Breast epithelium (tissue), 4 donors: ENCODE data around the gene KRTAP2-2. TPM values are rescaled to one million over a fixed set of nuclear protein-coding genes. Genes with fewer than 3 reads are reported as not detected.

Experiments used
- DNase-seq, 2 donors: peaks; one replicate each; pipeline ENCODE4 v3.0.0-alpha.2; 2019; ENCODE audit warnings: low spot score in 2 of 2
- H3K27ac ChIP-seq, 2 donors: fragments of 200-600 bp; sonication (generic) in 1 of 2; one replicate each; pipeline ENCODE4 v1.5.1; 2016 to 2019; ENCODE audit warnings: mild to moderate bottlenecking in 1 of 2
- H3K27me3 ChIP-seq, 2 donors: fragments of 200-600 bp; sonication (generic) in 1 of 2; one replicate each; pipeline versions ENCODE4 v1.5.1 to v1.6.0; 2017 to 2019; ENCODE audit warnings: control low read depth in 1 of 2, mild to moderate bottlenecking in 1 of 2
- H3K36me3 ChIP-seq: fragments of 200-600 bp; one replicate; pipeline ENCODE4 v1.5.1; 2019
- H3K4me1 ChIP-seq, 2 donors: fragments of 200-600 bp; sonication (generic); one replicate each; pipeline ENCODE4 v1.5.1; 2016 to 2019; ENCODE audit warnings: control low read depth in 1 of 2
- H3K4me3 ChIP-seq, 3 donors: fragments of 200-600 bp; sonication (generic); 1 replicate in 2 of 3; 2 replicates in 1 of 3; pipeline ENCODE4 v1.5.1; 2016 to 2019; ENCODE audit warnings: mild to moderate bottlenecking in 3 of 3, moderate library complexity in 2 of 3
- H3K9me3 ChIP-seq, 2 donors: fragments of 200-600 bp; sonication (generic) in 1 of 2; one replicate each; pipeline ENCODE4 v1.5.1; 2016 to 2019; ENCODE audit warnings: control low read depth in 1 of 2
- CTCF ChIP-seq, 3 donors: fragments of 450-650 bp; IDR thresholded peaks; one replicate each; pipeline ENCODE4 v1.5.1; 2016 to 2017; ENCODE audit warnings: antibody characterized with exemption in 3 of 3, mild to moderate bottlenecking in 3 of 3, moderate library complexity in 3 of 3
- POLR2A ChIP-seq: fragments of 450-650 bp; IDR thresholded peaks from one replicate; pipeline ENCODE4 v1.6.1; 2016; ENCODE audit warnings: antibody characterized with exemption, mild to moderate bottlenecking, moderate library complexity
- POLR2AphosphoS5 ChIP-seq, 3 donors: sonication (generic); formaldehyde crosslinking; IDR thresholded peaks; one replicate each; pipeline ENCODE4 v1.6.1; 2017; ENCODE audit warnings: antibody characterized with exemption in 3 of 3
- intact Hi-C: fragments of 100-400 bp; cut with DNase I; formaldehyde crosslinking; loops from one replicate; pipeline ENCODE4 v1.15.1; 2023; ENCODE audit warnings: low total_unique reads
- total RNA-seq, 3 donors: library from RNA; depleted of rRNA; stranded (reverse); fragments of >200 nt; gene quantifications; one replicate each; pipeline ENCODE4 v1.1.0, GENCODE V29; 2016

Gene KRTAP2-2
- total RNA-seq, 3 donors from 2014 or later = not detected

DNA sequence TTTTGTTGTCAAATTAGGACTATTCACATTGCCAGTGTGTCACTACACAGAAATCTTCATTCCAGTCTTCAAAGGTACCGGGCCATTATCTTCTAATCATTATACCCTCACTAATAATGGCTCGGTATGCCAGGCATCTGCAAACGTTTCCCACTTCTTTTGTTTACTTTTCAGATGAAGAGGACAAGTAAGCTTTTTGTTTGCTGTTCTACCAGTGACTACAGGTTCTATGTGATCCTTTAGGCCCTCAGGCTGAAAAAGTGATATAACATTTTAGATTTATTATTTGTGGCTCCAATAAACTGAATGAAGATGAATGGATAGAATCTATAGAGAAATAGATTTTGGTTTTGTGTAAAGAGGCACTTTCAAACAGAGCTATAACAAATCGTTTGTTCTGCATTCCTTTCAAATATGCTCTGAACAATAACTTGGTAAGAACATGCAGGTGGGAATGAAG, 45.7 kb downstream of the KRTAP2-2 start:
- DNase-seq = no peak
- no peaks in the 10 kb centered on the region for H3K36me3 ChIP-seq
- TF ChIP-seq POLR2A = no peak
- TF ChIP-seq POLR2AphosphoS5 (IDR thresholded peaks at IDR 0.05) = no peak
- no peak for TF ChIP-seq CTCF (IDR thresholded peaks at IDR 0.05)
- H3K27me3 ChIP-seq = no peaks in the 10 kb centered on the region
- intact Hi-C loops = no loop called here
- H3K4me3 ChIP-seq = no peak overlapping the region
- no peak overlapping the region for H3K27ac ChIP-seq
- H3K9me3 ChIP-seq = no peaks in the 10 kb centered on the region
- H3K4me1 ChIP-seq = no peaks in the 10 kb centered on the region

DNA sequence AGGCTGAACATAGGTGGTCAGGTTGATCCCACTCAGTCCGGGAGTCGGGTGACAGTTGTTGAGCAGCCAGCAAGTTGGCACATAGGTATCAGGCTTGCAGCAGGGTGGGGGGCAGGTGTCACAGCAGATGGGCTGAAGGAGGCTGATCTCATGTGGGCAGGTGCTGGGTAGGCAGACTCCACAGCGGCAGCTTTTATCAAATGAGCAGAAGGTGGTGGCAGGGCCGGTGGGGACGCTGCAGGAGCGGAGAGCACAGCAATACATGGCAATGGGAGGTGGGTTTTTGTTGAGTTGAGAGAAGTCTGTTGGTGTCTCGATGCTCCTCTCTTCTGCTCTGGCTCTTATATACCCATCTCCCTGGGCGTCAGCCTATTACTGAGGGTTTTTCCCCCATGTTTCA, 46.2 kb downstream of the KRTAP2-2 start, which contains the start of gene KRTAP3-1:
KRTAP3-1 (minus strand) TSS at position 318 of the 400 bp plus-strand sequence; CDS start at position 264, 54 bp downstream.
- H3K4me3 ChIP-seq = no peak within 1 kb of the TSS
- no peak within 1 kb of the TSS for H3K27ac ChIP-seq
- H3K27me3 ChIP-seq = no peaks in the 10 kb centered on the region
- no peaks in the 10 kb centered on the region for H3K9me3 ChIP-seq
- H3K4me1 ChIP-seq = no peaks in the 10 kb centered on the region
- no peak for DNase-seq
- no peaks in the 10 kb centered on the region for H3K36me3 ChIP-seq
- TF ChIP-seq POLR2AphosphoS5 (IDR thresholded peaks at IDR 0.05) = no peak
- no peak for TF ChIP-seq POLR2A
- no peak for TF ChIP-seq CTCF (IDR thresholded peaks at IDR 0.05)
- intact Hi-C loops = no loop called here

Other genes starting within 250 kb of the KRTAP2-2 start
- 10 to 100 TPM in 1 of 3 donors, 1 to 10 TPM in 2; 6.2 to 14.7 (median 7.6) TPM for gene KRT10, start 232.6 kb downstream of the KRTAP2-2 start, total RNA-seq
- not detected for gene KRT12, start 188.0 kb downstream of the KRTAP2-2 start, total RNA-seq
- 1 to 10 TPM in 1 of 3 donors, not detected in 2; 6.6 TPM for gene KRT20, start 170.0 kb downstream of the KRTAP2-2 start, total RNA-seq
- gene KRT23, start 117.6 kb downstream of the KRTAP2-2 start, total RNA-seq = 10 to 100 TPM in 2 of 3 donors, not detected in 1; 37.7 to 57.5 TPM
- gene KRT39, start 88.3 kb downstream of the KRTAP2-2 start, total RNA-seq = not detected
- under 1 TPM in 1 of 3 donors, not detected in 2; 0.29 TPM for gene KRT40, start 70.9 kb downstream of the KRTAP2-2 start, total RNA-seq
- not detected for gene KRTAP3-3, start 61.1 kb downstream of the KRTAP2-2 start, total RNA-seq
- not detected for gene KRTAP3-2, start 55.3 kb downstream of the KRTAP2-2 start, total RNA-seq
- gene KRTAP3-1, start 46.1 kb downstream of the KRTAP2-2 start, total RNA-seq = not detected
- not detected for gene KRTAP1-5, start 28.0 kb downstream of the KRTAP2-2 start, total RNA-seq
- gene KRTAP1-4, start 25.0 kb downstream of the KRTAP2-2 start, total RNA-seq = not detected
- gene KRTAP1-3, start 20.4 kb downstream of the KRTAP2-2 start, total RNA-seq = not detected
- not detected for gene KRTAP1-1, start 13.8 kb downstream of the KRTAP2-2 start, total RNA-seq
- gene KRTAP2-1, start 7.9 kb downstream of the KRTAP2-2 start, total RNA-seq = not detected
- gene KRTAP2-3, start 4.9 kb upstream of the KRTAP2-2 start, total RNA-seq = not detected
- not detected for gene KRTAP2-4, start 10.6 kb upstream of the KRTAP2-2 start, total RNA-seq
- not detected for gene KRTAP4-7, start 28.9 kb upstream of the KRTAP2-2 start, total RNA-seq
- gene KRTAP4-8, start 42.9 kb upstream of the KRTAP2-2 start, total RNA-seq = not detected
- not detected for gene KRTAP4-16, start 47.0 kb upstream of the KRTAP2-2 start, total RNA-seq
- not detected for gene KRTAP4-9, start 50.2 kb upstream of the KRTAP2-2 start, total RNA-seq
- gene KRTAP4-11, start 63.1 kb upstream of the KRTAP2-2 start, total RNA-seq = not detected
- gene KRTAP4-12, start 69.0 kb upstream of the KRTAP2-2 start, total RNA-seq = not detected
- gene KRTAP4-6, start 85.3 kb upstream of the KRTAP2-2 start, total RNA-seq = not detected
- not detected for gene KRTAP4-5, start 94.6 kb upstream of the KRTAP2-2 start, total RNA-seq
- gene KRTAP4-4, start 105.5 kb upstream of the KRTAP2-2 start, total RNA-seq = not detected
- gene KRTAP4-3, start 113.0 kb upstream of the KRTAP2-2 start, total RNA-seq = not detected
- gene KRTAP4-2, start 123.0 kb upstream of the KRTAP2-2 start, total RNA-seq = not detected
- not detected for gene KRTAP4-1, start 129.7 kb upstream of the KRTAP2-2 start, total RNA-seq
- not detected for gene KRTAP9-1, start 134.7 kb upstream of the KRTAP2-2 start, total RNA-seq
- gene KRTAP9-2, start 171.4 kb upstream of the KRTAP2-2 start, total RNA-seq = not detected
- not detected for gene KRTAP9-3, start 177.2 kb upstream of the KRTAP2-2 start, total RNA-seq
- not detected for gene KRTAP9-8, start 182.8 kb upstream of the KRTAP2-2 start, total RNA-seq
- not detected for gene KRTAP9-4, start 194.5 kb upstream of the KRTAP2-2 start, total RNA-seq
- gene KRTAP9-9, start 200.2 kb upstream of the KRTAP2-2 start, total RNA-seq = not detected
- gene KRTAP9-6, start 210.1 kb upstream of the KRTAP2-2 start, total RNA-seq = not detected
- not detected for gene KRTAP9-7, start 220.5 kb upstream of the KRTAP2-2 start, total RNA-seq
- not detected for gene KRTAP29-1, start 247.6 kb upstream of the KRTAP2-2 start, total RNA-seq